H1 (cell line): ENCODE measurements around the gene SEC61B.

Experiments used
- CBX5 ChIP-seq: fragments of 300-800, 300-1000 bp; sonication (generic); IDR thresholded peaks from 2 replicates; pipeline ENCODE4 v1.7.1; 2016; ENCODE audit warnings: antibody characterized with exemption, low read length, low read depth
- CTCF ChIP-seq, 3 experiments: IDR thresholded peaks; 1 replicate in 2 of 3; 2 replicates in 1 of 3; pipeline versions ENCODE4 v1.5.1 to v1.6.1; 2011; ENCODE audit warnings: low read length in 3 of 3, mild to moderate bottlenecking in 3 of 3, inconsistent platforms in 2 of 3, low read depth in 1 of 3, moderate library complexity in 1 of 3; ENCODE audit not compliant: insufficient read depth in 1 of 3; ENCODE audit errors: control extremely low read depth in 1 of 3
- NRF1 ChIP-seq: IDR thresholded peaks from 2 replicates; pipeline ENCODE4 v1.6.1; 2011; ENCODE audit warnings: mild to moderate bottlenecking, low read depth, low read length, improper control_type of control experiment
- PHF8 ChIP-seq: fragments of 200-600 bp; sonication (generic); conservative IDR thresholded peaks from 2 replicates; pipeline ENCODE4 v1.7.1; 2012; ENCODE audit warnings: low read depth, mild to moderate bottlenecking, inconsistent platforms, low read length, moderate library complexity
- RAD21 ChIP-seq, 2 experiments: IDR thresholded peaks in 1 of 2; conservative IDR thresholded peaks in 1 of 2; 2 replicates each; pipeline ENCODE4 v1.6.1; 2011; ENCODE audit warnings: low read depth in 2 of 2, low read length in 2 of 2, improper control_type of control experiment in 1 of 2, inconsistent platforms in 1 of 2, mild to moderate bottlenecking in 1 of 2, moderate library complexity in 1 of 2
- SP1 ChIP-seq: IDR thresholded peaks from 2 replicates; pipeline ENCODE4 v1.6.1; 2011; ENCODE audit warnings: low read depth, low read length
- TCF12 ChIP-seq: IDR thresholded peaks from 2 replicates; pipeline ENCODE4 v1.6.1; 2011; ENCODE audit warnings: low read depth, mild to moderate bottlenecking, low read length
- ZNF274 ChIP-seq: IDR thresholded peaks from 2 replicates; pipeline ENCODE4 v1.7.0; 2012; ENCODE audit warnings: low read length, borderline replicate concordance; ENCODE audit errors: extremely low read depth

- TF ChIP-seq RAD21 (IDR thresholded peaks at IDR 0.05 in 1 of 2, conservative IDR thresholded peaks at IDR 0.05 in 1 of 2; ENCODE audit: low read depth in 2 of 2, low read length in 2 of 2): no peak
- TF ChIP-seq TCF12: no peak
- TF ChIP-seq SP1: no peak
- TF ChIP-seq CTCF (IDR thresholded peaks at IDR 0.05; ENCODE audit: control extremely low read depth in 1 of 3, insufficient read depth in 1 of 3, low read depth in 1 of 3, low read length in 3 of 3): no peak
- TF ChIP-seq ZNF274: no peak
- TF ChIP-seq NRF1: no peak
- no peak for TF ChIP-seq PHF8
- no peak for TF ChIP-seq CBX5
These were observed 16.2 kb downstream of the SEC61B start for GRCh38 chr9:99238331-99238730.
